Breast epithelium (tissue), 4 donors: Measurements from ENCODE around the gene APOBR. TPM values are rescaled to one million over a fixed set of nuclear protein-coding genes. Genes with fewer than 3 reads are reported as not detected.
A peak's percentile ranks its signal among the peaks of the same experiment; 100 is the strongest.

Experiments
- DNase-seq, 2 donors: peaks; one replicate each; pipeline ENCODE4 v3.0.0-alpha.2; 2019; ENCODE audit warnings: low spot score in 2 of 2
- H3K27ac ChIP-seq, 2 donors: fragments of 200-600 bp; sonication (generic) in 1 of 2; one replicate each; pipeline ENCODE4 v1.5.1; 2016 to 2019; ENCODE audit warnings: mild to moderate bottlenecking in 1 of 2
- H3K27me3 ChIP-seq, 2 donors: fragments of 200-600 bp; sonication (generic) in 1 of 2; one replicate each; pipeline versions ENCODE4 v1.5.1 to v1.6.0; 2017 to 2019; ENCODE audit warnings: control low read depth in 1 of 2, mild to moderate bottlenecking in 1 of 2
- H3K36me3 ChIP-seq: fragments of 200-600 bp; one replicate; pipeline ENCODE4 v1.5.1; 2019
- H3K4me1 ChIP-seq, 2 donors: fragments of 200-600 bp; sonication (generic); one replicate each; pipeline ENCODE4 v1.5.1; 2016 to 2019; ENCODE audit warnings: control low read depth in 1 of 2
- H3K4me3 ChIP-seq, 3 donors: fragments of 200-600 bp; sonication (generic); 1 replicate in 2 of 3; 2 replicates in 1 of 3; pipeline ENCODE4 v1.5.1; 2016 to 2019; ENCODE audit warnings: mild to moderate bottlenecking in 3 of 3, moderate library complexity in 2 of 3
- H3K9me3 ChIP-seq, 2 donors: fragments of 200-600 bp; sonication (generic) in 1 of 2; one replicate each; pipeline ENCODE4 v1.5.1; 2016 to 2019; ENCODE audit warnings: control low read depth in 1 of 2
- POLR2A ChIP-seq: fragments of 450-650 bp; IDR thresholded peaks from one replicate; pipeline ENCODE4 v1.6.1; 2016; ENCODE audit warnings: antibody characterized with exemption, mild to moderate bottlenecking, moderate library complexity
- POLR2AphosphoS5 ChIP-seq, 3 donors: sonication (generic); formaldehyde crosslinking; IDR thresholded peaks; one replicate each; pipeline ENCODE4 v1.6.1; 2017; ENCODE audit warnings: antibody characterized with exemption in 3 of 3
- intact Hi-C: fragments of 100-400 bp; cut with DNase I; formaldehyde crosslinking; loops from one replicate; pipeline ENCODE4 v1.15.1; 2023; ENCODE audit warnings: low total_unique reads
- total RNA-seq, 3 donors: library from RNA; depleted of rRNA; stranded (reverse); fragments of >200 nt; gene quantifications; one replicate each; pipeline ENCODE4 v1.1.0, GENCODE V29; 2016
- TF ChIP-seq, protein P1 (sequence below), 3 donors: fragments of 450-650 bp; IDR thresholded peaks; one replicate each; pipeline ENCODE4 v1.5.1; 2016 to 2017; ENCODE audit warnings: antibody characterized with exemption in 3 of 3, mild to moderate bottlenecking in 3 of 3, moderate library complexity in 3 of 3

APOBR gene
- total RNA-seq, 3 donors from 2014 or later, result 0.66 to 3.1 (median 2.9) TPM

DNA sequence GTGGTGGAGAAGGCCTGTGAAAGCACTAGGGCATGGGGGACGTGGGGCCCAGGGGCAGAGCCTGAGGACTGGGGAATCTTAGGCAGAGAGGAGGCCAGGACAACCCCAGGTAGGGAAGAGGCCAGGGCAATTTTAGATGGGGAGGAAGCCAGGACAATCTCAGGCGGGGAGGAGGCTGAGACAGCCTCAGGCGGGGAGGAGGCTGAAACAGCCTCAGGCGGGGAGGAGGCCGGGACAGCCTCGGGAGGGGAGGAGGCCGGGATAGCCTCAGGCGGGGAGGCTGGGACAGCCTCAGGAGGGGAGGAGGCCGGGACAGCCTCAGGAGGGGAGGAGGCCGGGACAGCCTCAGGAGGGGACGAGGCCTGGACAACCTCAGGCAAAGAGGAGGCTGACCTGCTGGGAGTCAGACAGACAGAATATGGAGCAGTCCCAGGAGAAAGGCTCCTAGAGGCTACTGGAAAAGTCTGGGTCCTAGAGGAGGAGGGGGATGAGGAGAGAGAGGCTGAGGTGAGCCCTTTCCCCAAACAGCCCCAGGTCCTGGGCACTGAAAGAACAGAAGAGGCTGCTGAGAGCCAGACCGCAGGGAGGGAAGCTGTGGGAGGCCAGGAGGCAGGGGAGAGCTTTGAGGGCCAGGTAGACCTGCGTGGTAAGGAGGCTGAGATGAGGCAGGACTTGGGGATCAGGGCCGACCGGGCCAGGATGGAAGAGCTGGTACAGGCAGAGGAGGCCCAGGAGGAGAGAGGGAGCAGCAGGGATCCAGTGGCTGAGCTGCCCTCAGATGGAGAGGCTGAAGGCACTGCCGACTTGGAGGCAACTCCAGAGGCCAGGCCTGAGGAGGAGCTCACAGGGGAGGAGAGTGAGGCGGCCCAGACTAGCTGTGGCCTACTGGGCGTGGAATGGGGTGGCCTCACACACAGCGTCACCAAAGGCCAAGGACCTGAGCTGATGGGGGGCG, 1.6 kb downstream of the APOBR start:
- Histone ChIP-seq H3K4me1 (no peaks in the 10 kb centered on the region), H3K36me3 (no peaks in the 10 kb centered on the region), H3K27me3 (no peaks in the 10 kb centered on the region), H3K9me3 (no peaks in the 10 kb centered on the region), H3K27ac (no peak overlapping the region), H3K4me3 (peak overlapping the region in 1 of 3 donors; percentile 22)
- TF ChIP-seq, protein P1, sequence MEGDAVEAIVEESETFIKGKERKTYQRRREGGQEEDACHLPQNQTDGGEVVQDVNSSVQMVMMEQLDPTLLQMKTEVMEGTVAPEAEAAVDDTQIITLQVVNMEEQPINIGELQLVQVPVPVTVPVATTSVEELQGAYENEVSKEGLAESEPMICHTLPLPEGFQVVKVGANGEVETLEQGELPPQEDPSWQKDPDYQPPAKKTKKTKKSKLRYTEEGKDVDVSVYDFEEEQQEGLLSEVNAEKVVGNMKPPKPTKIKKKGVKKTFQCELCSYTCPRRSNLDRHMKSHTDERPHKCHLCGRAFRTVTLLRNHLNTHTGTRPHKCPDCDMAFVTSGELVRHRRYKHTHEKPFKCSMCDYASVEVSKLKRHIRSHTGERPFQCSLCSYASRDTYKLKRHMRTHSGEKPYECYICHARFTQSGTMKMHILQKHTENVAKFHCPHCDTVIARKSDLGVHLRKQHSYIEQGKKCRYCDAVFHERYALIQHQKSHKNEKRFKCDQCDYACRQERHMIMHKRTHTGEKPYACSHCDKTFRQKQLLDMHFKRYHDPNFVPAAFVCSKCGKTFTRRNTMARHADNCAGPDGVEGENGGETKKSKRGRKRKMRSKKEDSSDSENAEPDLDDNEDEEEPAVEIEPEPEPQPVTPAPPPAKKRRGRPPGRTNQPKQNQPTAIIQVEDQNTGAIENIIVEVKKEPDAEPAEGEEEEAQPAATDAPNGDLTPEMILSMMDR (IDR thresholded peaks at IDR 0.05), result no peak
- TF ChIP-seq POLR2A (no peak), POLR2AphosphoS5 (IDR thresholded peaks at IDR 0.05) (no peak)
- intact Hi-C loops, result loop anchor here (10.0 kb wide), 1 partner anchor 49 kb away; no protein-coding TSS in a partner anchor
- DNase-seq, result no peak

- no peaks in the 10 kb centered on the region for H3K36me3 ChIP-seq
- H3K27me3 ChIP-seq, result no peaks in the 10 kb centered on the region
- intact Hi-C loops, result loop anchor here (10.0 kb wide), 1 partner anchor 48 kb away; no protein-coding TSS in a partner anchor
- no peak for TF ChIP-seq POLR2AphosphoS5 (IDR thresholded peaks at IDR 0.05)
- no peak for TF ChIP-seq POLR2A
- TF ChIP-seq, protein P1 (IDR thresholded peaks at IDR 0.05), result no peak
- H3K4me3 ChIP-seq, result no peak overlapping the region
- no peak for DNase-seq
- no peaks in the 10 kb centered on the region for H3K4me1 ChIP-seq
- no peaks in the 10 kb centered on the region for H3K9me3 ChIP-seq
- no peak overlapping the region for H3K27ac ChIP-seq
These were observed 2.4 kb downstream of the APOBR start for GRCh38 chr16:28496844-28497243.

DNA sequence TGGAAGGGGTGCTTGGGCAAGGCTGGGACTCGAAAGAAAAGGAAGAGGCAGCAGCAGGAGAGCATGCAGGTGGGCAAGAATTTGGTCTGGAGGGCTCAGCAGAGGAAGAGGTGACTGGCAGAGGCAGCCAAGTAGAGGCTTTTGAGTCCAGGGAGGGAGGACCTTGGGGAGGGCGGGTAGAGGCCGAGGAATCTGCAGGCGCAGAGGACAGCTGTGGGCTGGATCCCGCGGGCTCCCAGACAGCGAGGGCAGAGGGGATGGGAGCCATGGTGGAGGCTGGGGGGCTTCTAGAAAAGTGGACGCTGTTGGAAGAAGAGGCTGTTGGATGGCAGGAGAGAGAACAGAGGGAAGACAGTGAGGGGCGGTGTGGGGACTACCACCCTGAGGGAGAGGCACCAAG, 2.9 kb downstream of the APOBR start:
- Histone ChIP-seq H3K36me3 (no peaks in the 10 kb centered on the region), H3K27ac (no peak overlapping the region), H3K4me1 (no peaks in the 10 kb centered on the region), H3K9me3 (no peaks in the 10 kb centered on the region), H3K4me3 (no peak overlapping the region), H3K27me3 (no peaks in the 10 kb centered on the region)
- intact Hi-C loops, result loop anchor here (10.0 kb wide), 1 partner anchor 47 kb away; no protein-coding TSS in a partner anchor
- DNase-seq, result no peak
- TF ChIP-seq POLR2AphosphoS5 (IDR thresholded peaks at IDR 0.05) (no peak), POLR2A (no peak)
- TF ChIP-seq, protein P1 (IDR thresholded peaks at IDR 0.05), result no peak

DNA sequence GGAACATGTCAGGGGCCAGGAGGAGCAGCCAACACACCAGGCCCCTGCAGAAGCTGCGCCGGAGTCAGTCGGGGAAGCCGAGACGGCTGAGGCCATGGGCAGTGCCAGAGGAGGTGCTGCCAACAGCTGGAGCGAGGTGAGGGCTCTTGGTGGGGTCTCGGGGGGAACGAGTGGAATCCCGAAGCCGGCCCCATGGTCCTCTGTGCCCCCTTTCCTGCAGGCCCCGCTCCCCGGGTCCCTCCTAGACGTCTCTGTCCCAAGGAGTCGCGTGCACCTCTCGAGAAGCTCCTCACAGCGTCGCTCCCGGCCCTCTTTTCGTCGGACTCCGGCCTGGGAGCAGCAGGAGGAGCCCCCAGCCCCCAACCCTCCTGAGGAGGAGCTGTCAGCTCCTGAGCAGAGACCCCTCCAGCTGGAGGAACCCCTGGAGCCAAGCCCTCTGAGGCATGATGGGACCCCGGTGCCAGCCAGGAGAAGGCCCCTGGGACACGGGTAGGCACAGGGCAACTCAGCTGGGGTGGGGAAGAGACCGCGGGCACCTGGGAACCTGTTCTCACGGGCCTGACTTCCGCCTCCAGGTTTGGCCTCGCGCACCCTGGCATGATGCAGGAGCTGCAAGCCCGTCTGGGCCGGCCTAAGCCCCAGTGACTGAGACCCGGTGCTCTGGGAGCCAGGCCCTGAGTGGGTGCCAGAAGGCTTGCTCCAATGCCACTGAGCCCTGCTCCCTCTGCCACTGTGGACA, 3.6 kb downstream of the APOBR start:
- Histone ChIP-seq H3K36me3 (no peaks in the 10 kb centered on the region), H3K9me3 (no peaks in the 10 kb centered on the region), H3K27ac (no peak overlapping the region), H3K4me1 (no peaks in the 10 kb centered on the region), H3K27me3 (no peaks in the 10 kb centered on the region), H3K4me3 (no peak overlapping the region)
- DNase-seq, result no peak
- TF ChIP-seq, protein P1 (IDR thresholded peaks at IDR 0.05), result no peak
- TF ChIP-seq POLR2A, result no peak
- intact Hi-C loops, result loop anchor here (10.0 kb wide), 1 partner anchor 47 kb away; no protein-coding TSS in a partner anchor
